CD1c-positive myeloid dendritic cell (primary cell): ENCODE data around the gene ERCC1.

Experiments used
- DNase-seq: peaks from one replicate; pipeline ENCODE4 v3.0.0-alpha.2; 2016; ENCODE audit errors: extremely low spot score

The ERCC1 gene

GRCh38 chr19:45405435-45406225, 18.1 kb downstream of the ERCC1 start:
- peak; percentile 84 for DNase-seq

DNA sequence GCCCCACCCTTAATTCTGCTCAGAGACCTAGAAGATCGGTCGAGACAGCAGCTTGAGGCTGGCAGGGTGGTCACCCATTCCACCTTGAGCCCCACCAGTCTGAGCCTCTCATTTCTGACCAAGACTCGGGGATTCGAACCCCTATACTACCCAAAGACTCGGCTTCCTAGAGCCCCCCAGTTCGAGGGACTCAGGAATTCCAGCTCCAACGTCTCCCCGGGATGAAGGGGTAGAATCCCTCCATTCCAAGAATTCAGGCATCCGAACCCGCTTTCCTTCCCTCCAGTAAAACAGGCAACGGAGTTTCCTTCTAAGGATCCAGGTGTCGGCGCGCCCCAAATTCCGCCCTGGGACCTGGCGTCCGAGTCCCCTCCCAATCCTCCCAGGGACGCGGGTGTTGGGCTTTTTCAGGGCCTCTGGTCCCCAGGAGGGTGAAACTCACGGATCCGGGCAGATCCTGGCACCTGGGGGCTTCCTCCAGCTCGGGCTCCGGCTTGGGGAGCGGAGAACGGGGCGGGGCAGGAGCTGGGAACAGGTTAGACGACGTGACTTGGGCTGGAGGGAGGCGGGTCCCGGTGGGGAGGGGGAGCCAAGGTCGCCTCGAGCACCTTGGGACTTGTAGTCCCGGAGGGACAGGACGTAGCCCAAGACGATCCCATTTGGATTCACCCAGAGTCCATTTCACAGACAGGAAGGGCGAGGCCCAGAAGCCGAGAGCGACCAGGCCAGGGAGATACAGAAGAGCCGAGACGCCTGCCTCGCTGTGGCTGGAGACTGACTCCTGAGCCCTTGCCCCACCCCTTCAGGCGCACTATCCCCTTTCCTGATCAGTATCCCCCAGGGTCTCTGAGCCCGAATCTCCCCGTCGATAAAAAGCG, 18.9 kb downstream of the ERCC1 start, which contains the start of gene PPP1R13L:
Gene PPP1R13L (minus strand): TSS at position 513 of the 878 bp plus-strand sequence. CDS start 6,751 bp downstream, outside the sequence.
- no peak for DNase-seq

GRCh38 chr19:45403781-45404556, 19.7 kb downstream of the ERCC1 start:
- peak; percentile 39 for DNase-seq

- no peak for DNase-seq
Measured at GRCh38 chr19:45403272-45403671, 20.4 kb downstream of the ERCC1 start.

- peak; percentile 41 for DNase-seq
Measured at GRCh38 chr19:45402298-45403061, 21.2 kb downstream of the ERCC1 start.

DNA sequence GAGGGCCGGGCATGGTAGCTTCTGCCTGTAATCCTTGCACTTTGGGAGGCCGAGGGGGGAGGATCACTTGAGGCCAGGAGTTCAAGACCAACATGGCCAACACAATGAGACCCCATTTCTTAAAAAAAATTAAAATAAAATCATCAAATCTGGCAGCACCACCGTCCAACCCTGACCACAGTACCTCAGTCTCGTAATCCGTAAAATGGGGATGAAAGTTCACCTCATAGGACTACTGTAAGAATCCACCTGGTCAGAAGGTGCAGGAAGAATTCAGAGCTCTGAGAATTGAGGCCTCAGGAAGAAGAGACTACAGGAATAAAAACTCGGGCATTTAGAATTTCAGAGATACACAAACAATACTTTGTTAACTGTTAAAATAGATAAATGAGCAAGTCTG, 21.9 kb downstream of the ERCC1 start:
- no peak for DNase-seq

DNA sequence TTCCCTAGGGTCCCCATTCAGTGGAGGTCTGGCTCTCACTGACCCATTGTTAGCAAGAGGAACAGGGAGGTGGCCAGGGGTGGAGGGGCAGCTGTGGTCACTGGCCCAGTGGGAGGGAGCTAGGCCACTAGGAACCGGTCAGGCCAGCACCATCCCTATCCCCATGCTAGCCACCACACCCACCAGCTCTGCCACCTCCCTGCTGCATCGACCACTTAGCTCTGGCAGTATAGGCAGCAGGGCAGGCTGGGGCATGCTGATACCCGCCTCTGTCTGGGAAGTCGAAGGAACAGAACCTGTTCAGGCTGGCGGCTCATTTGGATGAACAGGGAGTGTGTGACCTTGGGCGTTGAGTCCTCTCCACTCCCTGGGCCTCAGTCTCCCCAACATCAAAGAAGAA, 23.5 kb downstream of the ERCC1 start:
- DNase-seq = no peak

DNA sequence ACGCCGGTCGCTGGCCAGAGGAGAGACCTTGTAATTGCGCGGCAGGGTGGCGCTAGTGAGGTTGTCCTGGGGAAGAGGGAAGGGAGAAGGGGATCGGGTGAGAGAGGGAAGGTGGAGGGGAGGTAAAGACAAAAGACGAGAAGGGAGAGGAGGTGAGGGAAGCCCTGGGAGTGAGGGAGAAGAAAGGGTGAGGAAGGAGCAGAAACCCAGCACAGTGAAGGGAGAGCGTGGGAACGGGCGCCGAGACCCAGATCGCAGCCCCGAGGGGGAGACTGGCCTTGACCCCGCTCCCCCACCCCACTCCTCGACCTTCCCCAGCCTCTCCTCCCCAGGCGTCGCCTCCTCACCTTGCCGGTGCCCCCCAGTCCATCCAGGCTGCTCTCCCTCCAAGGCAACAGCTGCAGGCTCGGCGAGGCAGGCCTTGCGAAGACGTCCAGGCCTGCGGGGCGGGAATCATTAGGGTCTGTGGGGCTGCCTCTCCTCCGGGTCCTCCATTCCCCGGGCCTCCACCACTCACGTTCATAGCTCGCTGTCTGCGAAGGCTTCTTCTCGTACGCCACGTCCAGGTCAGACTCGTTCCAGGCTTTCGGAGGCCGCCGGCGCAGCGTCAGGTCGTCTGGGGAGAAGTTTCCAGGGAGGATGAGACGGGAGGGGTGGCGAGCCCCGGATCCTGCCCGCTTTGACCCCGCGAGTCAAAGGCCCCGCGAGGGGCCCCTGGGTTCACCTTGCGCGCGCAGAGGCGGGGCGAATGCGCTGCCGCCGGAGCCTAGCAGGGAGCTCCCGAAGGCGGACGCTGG, 27.7 kb downstream of the ERCC1 start:
- no peak for DNase-seq

DNA sequence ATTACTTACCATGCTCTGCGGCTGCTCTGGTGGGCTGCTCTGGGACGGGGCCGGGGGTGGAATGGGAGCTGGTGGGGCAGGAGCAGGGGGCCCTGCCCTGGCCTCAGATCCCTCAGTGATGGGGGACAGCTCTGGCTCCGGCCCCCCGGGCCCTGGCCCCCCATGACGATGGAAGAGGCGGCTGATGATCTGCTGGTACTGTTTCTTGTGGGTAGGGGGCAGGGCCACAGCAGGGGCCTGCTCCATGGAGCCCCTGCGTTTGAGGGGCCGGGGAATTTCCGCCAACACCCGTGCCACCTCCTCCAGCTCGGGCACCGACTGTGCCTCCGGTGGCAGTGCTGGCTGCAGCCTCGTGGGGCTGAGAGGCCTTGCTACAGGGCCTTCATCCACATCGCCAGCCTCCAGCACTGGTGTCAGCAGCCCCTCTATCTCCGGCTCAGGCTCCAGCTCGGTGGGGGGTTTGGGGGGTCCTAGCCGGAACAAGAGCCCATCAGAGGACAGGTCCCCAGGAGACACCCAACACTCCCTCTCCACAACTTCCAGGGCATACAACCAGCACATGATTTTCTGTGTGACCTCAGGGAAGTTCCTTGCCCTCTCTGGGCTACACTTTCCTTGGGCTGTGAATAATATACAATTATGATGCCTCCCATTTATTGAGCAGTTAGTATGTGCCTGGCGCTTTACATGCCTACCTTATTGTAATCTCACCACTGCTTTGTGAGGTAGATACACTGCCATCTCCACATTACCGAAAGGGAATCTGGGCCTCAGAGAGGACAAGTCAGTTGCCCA, 31.6 kb downstream of the ERCC1 start:
- no peak for DNase-seq

DNA sequence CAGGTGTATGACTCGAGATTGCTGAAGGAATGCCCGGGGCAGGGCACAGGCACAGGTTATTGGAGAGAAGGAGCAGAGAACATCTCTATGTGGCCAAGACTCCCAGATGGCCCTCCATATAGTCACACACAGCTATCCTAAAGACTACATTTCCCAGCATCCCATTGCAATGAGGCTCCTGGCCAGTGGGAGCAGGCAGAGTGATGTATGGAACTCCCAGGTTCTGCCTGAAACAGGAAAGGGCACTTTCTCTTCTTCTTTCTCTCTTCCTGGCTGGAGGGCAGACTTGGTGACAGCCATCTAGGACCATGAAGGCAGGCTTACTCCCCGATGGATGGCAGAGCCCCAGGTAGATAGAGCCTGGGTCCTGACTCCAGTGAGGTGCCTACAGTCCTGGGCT, 32.4 kb downstream of the ERCC1 start:
- DNase-seq = no peak

GRCh38 chr19:45385392-45386221, 38.1 kb downstream of the ERCC1 start:
- DNase-seq = no peak

DNA sequence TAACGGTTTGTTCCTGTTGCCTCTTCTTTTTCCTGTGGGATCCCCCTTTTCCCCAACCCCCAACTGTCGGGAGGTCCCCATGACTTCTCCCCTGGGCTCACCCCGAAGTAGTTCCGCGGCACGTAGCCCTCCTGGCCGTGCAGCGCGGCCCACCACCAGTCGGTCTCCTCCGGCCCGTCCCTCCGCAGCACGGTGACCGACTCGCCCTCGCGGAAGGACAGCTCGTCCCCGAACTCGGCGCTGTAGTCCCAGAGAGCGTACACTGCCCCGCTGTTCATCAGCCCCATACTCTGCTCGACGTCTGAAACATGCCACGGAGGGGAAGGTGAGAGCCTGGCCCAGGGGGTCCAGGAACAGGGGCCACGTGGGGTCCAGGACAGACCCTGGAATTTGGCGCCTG, 41.3 kb downstream of the ERCC1 start:
- no peak for DNase-seq

- DNase-seq = no peak
Measured at GRCh38 chr19:45380107-45380506, 43.6 kb downstream of the ERCC1 start.

GRCh38 chr19:45376045-45376724, 47.5 kb downstream of the ERCC1 start:
- DNase-seq = no peak

DNA sequence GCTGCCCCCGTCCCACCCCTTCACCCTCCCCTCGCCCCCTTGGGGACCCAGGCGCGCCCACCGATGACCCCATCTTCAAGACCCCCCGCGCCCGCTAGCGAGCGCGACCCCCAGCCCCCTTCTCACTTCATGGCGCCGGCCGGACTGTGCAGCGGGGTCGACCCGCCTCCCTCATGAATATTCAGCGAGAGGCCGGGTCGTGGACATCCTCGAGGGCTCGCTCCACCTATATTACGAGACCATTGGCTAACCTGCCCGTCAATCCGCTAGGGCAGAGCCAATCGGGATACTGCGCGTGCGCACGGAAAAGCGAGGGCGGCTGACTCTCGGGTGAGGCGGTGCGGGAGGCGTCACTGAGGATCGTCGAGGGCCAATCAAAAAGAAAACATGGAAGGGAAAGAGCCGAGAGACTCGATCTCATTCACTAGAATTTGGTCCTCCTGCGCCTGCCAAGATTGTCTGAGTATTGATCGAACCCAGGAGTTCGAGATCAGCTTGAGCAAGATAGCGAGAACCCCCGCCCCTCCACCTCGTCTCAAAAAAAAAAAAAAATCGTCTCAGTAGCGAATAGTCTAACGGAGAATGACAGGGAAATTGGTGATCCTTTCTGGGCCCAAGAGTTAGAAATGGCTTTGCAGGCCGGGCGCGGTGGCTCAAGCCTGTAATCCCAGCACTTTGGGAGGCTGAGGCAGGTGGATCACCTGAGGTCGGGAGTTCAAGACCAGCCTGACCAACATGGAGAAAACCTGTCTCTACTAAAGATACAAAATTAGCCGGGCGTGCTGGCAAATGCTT, 53.1 kb downstream of the ERCC1 start, which contains the start of gene ERCC2:
Gene ERCC2 (minus strand): TSS at position 164 of the 795 bp plus-strand sequence. CDS start 33 bp downstream, at position 131.
- peak; percentile 100 for DNase-seq

- no peak for DNase-seq
Measured at GRCh38 chr19:45368737-45369340, 54.9 kb downstream of the ERCC1 start.

DNA sequence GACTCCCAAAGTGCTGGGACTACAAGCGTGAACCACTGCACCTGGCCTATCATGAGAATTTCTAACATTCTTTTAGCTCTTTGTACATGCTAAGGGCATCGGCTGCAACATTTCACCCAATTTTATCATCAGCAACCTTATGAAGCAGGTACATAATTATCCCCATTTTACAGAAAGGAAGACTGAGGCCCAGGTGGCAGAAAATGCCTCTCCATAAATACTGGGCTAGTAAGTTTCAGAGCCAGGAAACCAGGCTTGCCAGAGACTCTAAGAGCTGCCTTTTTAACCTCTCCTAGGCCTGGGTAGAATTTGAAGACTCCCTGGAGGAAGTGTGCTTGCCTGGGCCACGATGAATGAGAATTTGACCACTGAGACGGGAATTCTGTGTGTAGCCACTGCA, 55.6 kb downstream of the ERCC1 start:
- DNase-seq = no peak
